GM12891 (cell line): ENCODE results near the gene ATP5PO.

ENCODE experiments used
- DNase-seq: peaks from one replicate; pipeline ENCODE4 v3.0.0; 2011; ENCODE audit warnings: low spot score; ENCODE audit not compliant: insufficient read length
- FAIRE-seq: peaks from 2 replicates; lab custom pipeline; 2011; peaks lifted over from hg19 to GRCh38; lab: Jason Lieb, UNC
- PAX5 ChIP-seq: IDR thresholded peaks from 2 replicates; pipeline ENCODE4 v1.6.1; 2011; ENCODE audit warnings: low read length, moderate library complexity, mild to moderate bottlenecking; ENCODE audit not compliant: insufficient read depth, severe bottlenecking
- POLR2A ChIP-seq: IDR thresholded peaks from 2 replicates; pipeline ENCODE4 v1.6.1; 2011; ENCODE audit warnings: low read depth, low read length, control low read depth
- POLR2AphosphoS5 ChIP-seq: IDR thresholded peaks from 2 replicates; pipeline ENCODE4 v1.6.1; 2011; ENCODE audit warnings: low read depth, low read length, control low read depth
- POU2F2 ChIP-seq: IDR thresholded peaks from 2 replicates; pipeline ENCODE4 v1.6.1; 2011; ENCODE audit warnings: low read depth, mild to moderate bottlenecking, control low read depth, low read length, moderate library complexity
- SPI1 ChIP-seq: IDR thresholded peaks from 2 replicates; pipeline ENCODE4 v1.6.1; 2011; ENCODE audit warnings: low read depth, low read length, control low read depth
- TAF1 ChIP-seq: IDR thresholded peaks from 2 replicates; pipeline ENCODE4 v1.6.1; 2011; ENCODE audit warnings: low read depth, low read length, control low read depth

ATP5PO gene

DNA sequence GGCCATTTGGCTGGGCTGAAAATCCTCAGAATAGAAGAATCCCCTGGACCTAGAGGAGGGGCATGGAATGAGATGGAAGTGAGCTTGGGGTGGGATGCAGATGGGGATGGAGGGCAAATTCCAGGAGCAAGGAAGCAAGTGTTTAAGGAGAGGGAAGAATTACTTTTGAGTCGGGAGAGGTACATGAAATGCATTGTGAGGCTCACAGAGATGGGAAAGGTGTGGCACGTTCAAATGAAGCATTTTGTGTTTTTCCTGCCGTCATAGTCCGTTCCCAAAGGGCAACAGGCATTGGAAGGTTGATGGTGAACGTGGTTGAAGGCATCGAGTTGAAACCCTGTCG is 30.5 kb downstream of the ATP5PO start:
- DNase-seq (no peak), FAIRE-seq (no peak)
- TF ChIP-seq POLR2A (no peak), TAF1 (no peak), POU2F2 (no peak), SPI1 (no peak), POLR2AphosphoS5 (no peak), PAX5 (no peak)

DNA sequence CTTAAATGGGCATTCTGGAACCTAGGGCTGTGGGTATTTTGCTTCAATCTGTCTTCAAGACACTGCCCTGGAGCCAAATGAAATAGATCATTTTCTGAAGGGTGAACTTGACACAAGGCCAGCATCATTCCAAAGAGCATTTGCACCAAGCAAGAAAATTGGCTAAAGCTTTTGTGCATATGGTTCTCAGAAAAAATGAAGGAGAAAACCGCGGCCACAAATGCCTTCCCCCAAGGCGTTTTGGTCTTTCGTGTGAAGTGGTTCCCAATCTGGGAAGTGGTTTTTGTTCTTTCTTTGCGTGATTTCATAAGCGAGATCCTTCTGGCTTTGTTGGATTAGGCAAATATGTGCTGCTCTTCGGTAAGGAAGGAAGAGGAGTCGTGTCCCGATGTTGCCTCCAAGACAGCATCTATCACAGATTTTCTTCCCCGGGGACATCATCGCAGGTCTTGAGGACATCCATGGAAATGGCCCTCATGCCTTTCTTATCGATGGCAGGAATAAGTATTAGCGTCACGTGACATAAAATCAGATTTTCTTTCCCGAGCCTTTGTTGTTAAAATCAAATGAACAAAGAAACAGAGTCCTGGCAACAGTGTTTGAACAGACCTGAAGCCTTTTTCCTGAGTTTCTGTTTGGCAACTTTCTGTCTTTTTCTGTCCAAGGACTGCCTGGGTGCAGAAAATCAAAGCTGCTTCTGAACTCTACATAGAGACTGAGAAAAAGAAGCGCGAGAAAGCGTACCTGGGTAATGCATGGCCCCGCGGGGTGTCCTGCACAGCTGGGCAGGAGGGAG is 31.0 kb downstream of the ATP5PO start:
- FAIRE-seq (no peak), DNase-seq (no peak)
- TF ChIP-seq SPI1, result no peak
- TF ChIP-seq POU2F2, result no peak
- TF ChIP-seq POLR2AphosphoS5, result no peak
- no peak for TF ChIP-seq PAX5
- no peak for TF ChIP-seq TAF1
- TF ChIP-seq POLR2A, result no peak

DNA sequence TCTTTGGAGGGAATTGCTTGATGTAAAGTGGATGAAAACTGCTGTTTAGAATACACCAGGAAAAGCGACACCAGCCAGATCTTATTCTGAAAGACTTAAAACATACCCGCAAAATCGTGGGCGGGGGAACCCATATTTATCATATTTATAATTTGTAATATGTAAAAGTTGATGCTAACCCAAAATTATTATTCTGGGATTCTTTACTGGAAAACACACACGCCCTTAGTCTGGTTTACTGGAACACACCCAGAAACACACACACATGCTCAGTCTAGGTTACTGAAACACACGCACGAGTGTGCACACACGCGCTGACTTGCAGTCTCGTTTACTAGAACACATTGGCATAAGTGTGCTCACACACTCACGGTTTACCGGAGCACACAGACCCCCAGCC is 32.5 kb downstream of the ATP5PO start:
- no peak for FAIRE-seq

DNA sequence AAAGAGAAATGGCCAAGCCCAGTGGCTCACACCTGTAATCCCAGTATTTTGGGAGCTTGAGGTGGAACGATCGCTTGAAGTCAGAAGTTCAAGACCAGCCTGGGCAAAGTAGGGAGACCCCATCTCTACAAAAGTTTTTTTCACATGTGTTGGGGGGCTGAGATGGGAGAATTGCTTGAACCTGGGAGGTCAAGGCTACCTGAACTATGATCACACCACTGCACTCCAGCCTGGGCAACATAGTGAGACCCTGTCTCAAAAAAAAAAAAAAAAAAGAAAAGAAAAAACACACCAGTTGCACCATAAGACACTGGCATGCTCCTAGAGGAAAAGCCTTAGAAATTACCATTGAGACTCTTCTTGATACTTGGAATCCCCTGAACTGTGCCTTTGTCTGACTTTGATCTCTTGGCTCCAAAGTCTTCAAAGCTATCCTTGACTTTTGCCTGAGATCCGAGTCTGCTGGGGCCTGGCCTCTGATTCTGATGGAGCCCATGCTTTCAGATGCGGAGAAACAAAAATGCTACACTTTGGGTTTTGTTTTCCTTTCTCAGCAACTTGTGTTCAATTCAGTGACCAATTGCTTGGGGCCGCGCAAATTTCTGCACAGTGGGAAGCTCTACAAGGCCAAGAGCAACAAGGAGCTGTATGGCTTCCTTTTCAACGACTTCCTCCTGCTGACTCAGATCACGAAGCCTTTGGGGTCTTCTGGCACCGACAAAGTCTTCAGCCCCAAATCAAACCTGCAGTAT is 33.7 kb downstream of the ATP5PO start:
- TF ChIP-seq SPI1, result no peak
- no peak for TF ChIP-seq POLR2A
- TF ChIP-seq POU2F2, result no peak
- TF ChIP-seq PAX5, result no peak
- TF ChIP-seq POLR2AphosphoS5, result no peak
- TF ChIP-seq TAF1, result no peak
- DNase-seq (no peak), FAIRE-seq (no peak)

More for the DNA sequence above, 32.5 kb downstream of the ATP5PO start:
- no peak for DNase-seq
- TF ChIP-seq SPI1, result no peak
- no peak for TF ChIP-seq POLR2AphosphoS5
- TF ChIP-seq POU2F2, result no peak

DNA sequence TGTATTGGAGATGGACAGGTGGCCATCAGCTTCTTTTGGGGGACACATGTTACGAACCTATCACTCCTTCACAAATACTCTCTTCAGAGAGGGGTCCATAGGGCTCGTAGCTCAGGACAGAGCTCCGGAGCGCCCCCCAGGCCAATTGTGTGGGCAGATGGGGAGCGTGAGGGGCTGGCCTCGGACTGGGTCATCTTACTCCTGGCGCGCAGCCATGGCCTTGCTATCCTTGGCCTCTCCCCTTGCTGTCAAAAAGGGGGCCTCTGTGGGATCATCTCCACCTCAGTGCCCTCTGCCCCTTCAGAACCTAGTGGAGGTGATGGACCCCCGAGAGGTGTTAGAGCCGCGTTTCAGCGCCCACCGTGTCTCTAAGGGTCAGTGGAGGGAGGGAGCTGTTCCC is 35.0 kb downstream of the ATP5PO start:
- TF ChIP-seq TAF1 (no peak), POLR2AphosphoS5 (no peak), POU2F2 (no peak), SPI1 (no peak), POLR2A (no peak), PAX5 (no peak)
- DNase-seq (no peak), FAIRE-seq (no peak)

DNA sequence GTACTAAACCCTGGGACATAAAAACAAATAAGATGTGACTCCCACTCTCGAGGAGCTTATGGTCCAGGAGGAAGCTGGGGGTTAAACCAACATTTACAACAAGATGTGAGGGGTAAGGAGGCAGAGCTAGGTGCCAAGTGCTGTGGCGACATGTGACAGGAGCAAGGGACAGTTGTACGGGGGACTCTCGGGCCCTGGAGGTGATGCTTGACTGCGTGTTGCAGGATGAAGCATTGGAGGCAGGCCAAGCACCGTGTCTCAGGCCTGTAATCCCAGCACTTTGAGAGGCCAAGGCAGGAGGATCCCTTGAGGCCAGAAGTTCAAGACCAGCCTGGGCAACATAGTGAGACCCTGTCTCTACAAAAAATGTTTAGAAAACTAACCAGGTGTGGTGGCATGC is 36.8 kb downstream of the ATP5PO start:
- DNase-seq (no peak), FAIRE-seq (no peak)
- TF ChIP-seq POU2F2, result no peak
- no peak for TF ChIP-seq PAX5
- TF ChIP-seq SPI1, result no peak
- TF ChIP-seq POLR2A, result no peak

DNA sequence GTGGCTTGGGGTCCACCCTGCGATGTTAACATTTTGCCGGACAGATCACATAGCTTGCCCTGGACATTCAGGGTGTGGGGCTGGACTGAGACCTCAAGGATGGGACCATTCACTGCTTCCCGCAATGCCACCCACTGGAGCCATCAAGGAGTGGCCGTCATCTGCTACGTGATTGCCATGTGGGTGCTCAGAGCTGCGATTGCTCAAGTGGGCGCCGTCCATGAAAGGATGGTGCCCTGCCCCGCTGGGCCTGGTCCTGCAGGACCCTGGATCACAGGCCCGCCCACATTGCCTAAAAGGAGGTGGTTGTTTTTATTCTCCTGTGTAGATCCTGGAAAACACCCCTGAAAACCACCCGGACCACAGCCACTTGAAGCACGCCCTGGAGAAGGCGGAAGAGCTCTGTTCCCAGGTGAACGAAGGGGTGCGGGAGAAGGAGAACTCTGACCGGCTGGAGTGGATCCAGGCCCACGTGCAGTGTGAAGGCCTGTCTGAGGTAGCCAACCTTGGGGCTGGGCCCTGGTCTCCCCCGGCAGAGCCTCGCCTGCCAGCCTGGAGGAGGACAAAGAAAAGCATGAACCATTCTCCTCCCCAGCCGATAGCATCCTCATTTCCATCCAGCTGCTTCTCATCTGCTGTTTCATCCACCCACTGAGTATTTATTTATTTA is 40.4 kb downstream of the ATP5PO start:
- DNase-seq, result no peak
- no peak for FAIRE-seq
- TF ChIP-seq TAF1 (no peak), POU2F2 (no peak), POLR2AphosphoS5 (no peak), PAX5 (no peak), SPI1 (no peak), POLR2A (no peak)

DNA sequence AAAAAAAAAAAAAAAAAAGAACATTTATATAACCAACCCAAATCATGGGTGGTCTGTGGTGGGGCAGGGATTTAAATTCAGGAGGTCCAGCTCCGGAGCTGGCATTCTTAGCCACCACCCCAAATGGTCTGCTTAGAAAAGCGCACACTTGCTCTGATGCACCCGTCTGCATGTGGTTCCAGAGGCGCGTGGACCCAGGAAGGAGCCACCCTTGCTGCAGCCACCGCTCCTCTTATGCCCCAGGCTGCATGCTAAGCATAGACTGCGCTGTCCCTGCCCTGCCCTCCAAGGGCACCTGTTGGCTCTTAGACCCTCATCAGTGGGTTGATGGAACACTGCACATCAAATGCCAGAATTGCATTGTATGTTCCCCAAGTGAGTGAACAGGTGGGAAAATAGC is 41.4 kb downstream of the ATP5PO start:
- no peak for FAIRE-seq
- DNase-seq, result no peak
- no peak for TF ChIP-seq POU2F2
- TF ChIP-seq SPI1, result no peak

DNA sequence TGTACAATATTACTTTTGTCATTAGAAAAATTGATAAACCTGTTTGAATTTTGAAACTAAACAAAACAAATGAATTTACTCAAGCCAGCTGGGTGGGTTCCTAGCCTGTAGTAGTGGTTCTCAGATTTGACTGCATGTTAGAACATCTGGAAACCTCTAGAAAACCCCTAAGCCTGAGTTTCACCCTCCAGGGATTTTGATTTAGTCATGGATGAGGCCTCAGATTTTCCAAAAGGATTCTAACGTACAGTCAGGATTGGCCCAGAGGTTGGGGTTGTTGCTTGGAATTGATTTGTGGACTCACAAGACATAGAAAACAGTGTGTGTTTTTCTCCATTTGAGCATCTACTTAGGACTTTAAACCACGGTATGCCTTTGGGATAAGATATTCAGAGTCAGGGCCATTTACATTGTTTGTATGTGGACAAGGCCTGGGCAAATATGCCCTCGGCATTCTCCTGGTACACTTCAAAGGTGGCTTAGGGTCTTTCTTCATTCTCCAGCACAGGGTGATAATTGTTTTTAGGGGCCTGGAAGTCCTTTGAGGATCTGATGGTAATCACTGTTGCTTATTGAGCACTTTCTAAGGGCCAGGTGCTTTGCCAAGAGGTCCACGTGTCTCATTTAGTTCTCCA is 42.6 kb downstream of the ATP5PO start:
- FAIRE-seq, result no peak
- DNase-seq, result no peak
- TF ChIP-seq TAF1 (no peak), SPI1 (no peak)

DNA sequence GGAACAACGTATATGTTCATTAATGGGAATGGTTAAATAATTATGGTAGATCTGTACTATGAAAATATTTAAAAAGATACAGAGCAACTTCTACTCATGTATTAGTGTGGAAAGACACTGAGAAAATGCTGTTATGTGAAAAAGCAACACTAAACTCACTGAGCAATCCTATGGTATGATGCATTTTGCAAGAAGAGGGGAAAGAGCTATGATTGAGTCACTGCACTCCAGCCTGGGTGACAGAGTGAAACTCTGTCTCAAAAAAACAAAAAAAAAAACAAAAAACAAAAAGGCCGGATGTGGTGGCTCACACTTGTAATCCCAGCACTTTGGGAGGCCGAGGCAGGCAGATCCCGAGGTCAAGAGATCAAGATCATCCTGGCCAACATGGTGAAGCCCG is 44.4 kb downstream of the ATP5PO start:
- FAIRE-seq, result no peak
- DNase-seq, result no peak
- TF ChIP-seq POU2F2 (no peak), POLR2AphosphoS5 (no peak), TAF1 (no peak), SPI1 (no peak), PAX5 (no peak), POLR2A (no peak)
